Stimulated activated CD4-positive, alpha-beta T cell treated with anti-CD3 and anti-CD28 coated beads, TNF-alpha, amount 100 ng/mL, for 1 hour (primary cell): ENCODE measurements around the gene ATXN10.
"Not testable (repeated sequence)": the region's sequence is repeated elsewhere in the genome, so short reads cannot be mapped to it uniquely, and the experiment has no call there.

Experiments
- DNase-seq, 3 donors: peaks; one replicate each; pipeline ENCODE4 v3.0.0-alpha.2; 2020; ENCODE audit warnings: low read depth in 3 of 3, low spot score in 1 of 3

Gene ATXN10

DNA sequence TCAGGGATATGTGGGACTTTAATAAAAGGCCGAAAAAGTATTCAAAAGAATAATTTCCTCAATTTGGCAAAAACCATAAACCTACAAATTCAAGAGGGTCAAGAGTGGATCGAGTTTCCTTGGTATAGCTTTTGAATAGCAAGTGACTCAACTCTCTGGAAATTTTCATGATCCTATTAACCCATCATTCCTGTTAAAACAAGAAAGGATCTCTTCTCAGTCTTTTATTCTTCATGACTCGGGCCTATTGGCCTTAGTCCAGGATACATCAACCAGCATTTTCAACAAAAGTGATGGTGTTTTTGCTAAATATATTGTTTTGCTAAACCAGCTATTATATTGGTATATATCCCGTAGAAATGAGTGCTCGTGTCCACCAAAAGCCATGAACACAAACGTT, 110.3 kb downstream of the ATXN10 start:
- DNase-seq, result no peak

DNA sequence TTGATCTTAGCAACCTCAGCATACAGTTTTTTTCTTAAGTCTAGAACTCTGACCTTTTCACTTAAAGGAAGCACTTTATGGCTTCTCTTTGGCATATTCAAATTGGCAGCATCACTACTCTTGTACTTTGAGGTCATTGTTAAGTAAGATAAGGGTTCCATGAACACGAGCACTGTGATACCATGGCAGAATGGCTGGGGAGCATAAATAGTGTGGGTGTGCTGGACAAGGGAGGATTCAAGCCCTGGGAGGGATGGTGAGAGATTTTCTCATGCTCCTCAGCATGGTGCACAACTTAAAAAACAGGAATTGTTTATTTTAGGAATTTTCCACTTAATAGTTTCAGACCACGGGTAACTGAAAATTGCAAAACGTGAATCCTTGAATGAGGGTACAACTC, 111.4 kb downstream of the ATXN10 start:
- DNase-seq, result no peak

DNA sequence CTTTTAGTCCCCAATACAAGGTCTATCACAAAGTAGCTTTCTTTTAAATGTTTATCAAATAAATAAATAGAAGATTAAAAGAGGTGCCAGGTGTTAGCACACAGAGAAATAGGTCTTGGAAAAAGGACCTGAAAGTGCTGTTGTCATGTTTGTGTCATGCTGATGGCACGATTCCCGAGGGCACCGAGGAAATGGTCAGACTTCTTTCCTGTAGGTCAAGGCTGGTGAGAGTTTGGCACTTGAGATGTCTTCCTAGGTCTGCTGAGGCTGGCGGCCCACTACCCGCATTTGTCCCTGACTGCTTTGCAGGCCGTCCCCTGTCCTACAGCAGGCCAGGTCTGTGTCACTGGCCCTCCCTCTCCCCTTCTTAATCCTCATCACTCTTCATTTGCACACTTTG, 112.1 kb downstream of the ATXN10 start:
- no peak for DNase-seq

DNA sequence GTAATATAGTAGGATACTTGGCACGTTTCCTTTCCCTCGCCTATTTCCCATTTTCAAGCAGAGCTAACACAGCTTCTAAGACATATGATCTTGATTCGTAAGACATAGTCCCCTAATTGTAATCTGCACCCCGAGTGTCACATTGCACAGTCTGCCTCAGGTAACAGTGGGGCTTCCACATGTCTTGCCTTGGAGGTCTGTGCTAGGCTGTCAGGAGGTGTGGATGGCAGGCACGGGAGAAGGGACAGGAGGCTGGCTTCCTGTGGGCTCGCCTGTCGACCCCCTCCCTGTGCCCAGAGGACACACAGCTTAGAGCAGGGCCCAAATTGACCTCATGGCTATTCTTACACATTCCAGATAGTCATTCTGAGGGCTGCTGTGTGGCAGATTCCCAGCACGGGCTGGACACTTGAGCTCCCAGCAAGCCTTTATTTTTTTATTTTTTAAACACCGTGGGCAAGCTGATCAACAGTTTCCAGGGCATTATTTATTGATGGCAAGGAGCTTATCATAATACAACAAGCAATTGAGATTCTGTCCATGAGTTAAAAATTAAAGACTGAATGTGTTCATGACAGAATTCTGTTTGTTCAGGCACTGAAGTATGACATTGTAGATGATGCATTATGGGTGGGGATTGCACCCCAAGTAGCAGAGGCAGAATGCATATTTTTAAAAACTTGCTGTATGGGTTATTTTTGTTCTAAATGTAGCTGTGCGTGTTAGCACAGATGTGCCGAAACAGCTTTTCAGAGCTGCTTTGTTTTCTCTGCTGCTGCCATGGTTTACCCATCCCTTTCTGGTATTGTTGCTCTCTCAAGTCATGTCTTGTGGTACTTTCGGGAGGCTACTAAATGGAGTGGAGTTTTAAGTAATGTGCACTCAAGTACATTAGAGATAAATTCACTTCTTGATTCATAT, 113.0 kb downstream of the ATXN10 start:
- no peak for DNase-seq

DNA sequence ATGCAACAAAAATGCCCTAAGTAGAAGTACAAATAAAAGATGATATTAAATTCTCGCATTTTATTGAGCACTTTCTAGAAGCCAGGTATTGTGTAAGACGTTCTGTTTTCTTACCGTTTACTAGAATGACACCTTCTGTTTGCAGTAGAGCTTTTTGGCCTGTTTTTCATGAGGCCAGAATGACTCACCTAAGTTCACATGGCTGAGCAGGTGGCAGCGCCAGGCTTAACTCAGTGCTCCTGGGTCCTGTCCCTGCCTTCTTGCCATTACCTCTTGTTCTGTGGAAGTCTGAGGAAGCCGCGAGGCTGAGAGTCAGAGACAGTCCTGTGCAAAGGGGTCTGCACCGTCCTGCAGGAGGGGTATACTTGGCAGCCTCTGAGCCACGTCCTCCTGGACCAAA, 113.8 kb downstream of the ATXN10 start:
- no peak for DNase-seq

DNA sequence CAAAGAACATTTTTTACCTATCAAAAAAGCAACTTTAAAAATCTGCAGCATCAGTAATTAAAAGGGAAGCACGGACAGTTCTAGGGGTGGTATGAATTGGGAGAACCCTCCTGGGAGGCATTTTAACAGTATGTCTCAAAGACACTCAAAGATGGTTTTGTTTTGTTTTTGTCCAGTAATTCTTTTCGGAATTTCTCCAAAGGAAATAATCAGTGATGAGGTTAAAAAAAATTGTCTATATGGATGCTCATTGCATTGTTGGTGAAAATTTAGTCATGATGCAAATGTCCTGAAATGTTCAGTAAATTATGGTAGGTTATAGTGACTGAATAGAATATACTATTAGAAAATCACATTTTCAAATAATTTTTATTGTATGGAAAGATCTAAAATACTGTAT, 115.1 kb downstream of the ATXN10 start:
- DNase-seq, result no peak

DNA sequence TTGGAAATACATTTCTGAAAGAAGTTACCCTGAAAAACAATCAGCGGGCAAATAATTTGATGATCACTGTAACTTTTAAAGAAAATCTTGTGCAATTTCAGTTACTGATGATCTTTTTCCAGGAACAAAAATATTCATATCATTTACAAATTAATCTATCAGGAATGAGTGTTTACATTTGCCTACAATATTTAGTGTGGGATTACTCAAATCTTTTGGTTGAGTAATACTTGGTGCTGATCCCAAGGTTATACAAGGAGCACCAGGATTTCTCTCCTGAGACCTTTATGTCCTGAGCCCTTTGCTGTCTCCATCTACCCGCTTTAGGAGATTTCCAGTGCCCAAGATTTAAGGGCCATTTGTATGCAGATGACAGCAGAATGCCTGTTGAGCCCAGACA, 116.1 kb downstream of the ATXN10 start:
- no peak for DNase-seq

DNA sequence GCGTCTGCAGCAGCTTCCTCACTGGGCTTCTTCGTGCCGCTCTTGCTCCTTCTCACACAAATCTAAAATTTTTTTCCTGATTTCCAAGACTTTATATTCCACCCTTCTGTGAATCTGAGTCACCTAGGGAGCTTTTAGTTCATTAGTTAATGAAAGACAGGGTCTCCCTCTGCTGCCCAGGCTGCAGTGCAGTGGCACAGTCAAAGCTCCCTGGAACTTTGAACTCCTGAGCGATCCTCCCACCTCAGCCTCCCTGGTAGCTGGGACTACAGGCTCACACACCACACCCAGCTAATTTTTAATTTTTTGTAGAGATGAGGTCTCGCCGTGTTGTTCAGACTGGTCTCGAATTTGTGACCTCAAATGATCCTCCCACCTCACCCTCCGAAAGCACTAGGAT, 116.9 kb downstream of the ATXN10 start:
- no peak for DNase-seq

DNA sequence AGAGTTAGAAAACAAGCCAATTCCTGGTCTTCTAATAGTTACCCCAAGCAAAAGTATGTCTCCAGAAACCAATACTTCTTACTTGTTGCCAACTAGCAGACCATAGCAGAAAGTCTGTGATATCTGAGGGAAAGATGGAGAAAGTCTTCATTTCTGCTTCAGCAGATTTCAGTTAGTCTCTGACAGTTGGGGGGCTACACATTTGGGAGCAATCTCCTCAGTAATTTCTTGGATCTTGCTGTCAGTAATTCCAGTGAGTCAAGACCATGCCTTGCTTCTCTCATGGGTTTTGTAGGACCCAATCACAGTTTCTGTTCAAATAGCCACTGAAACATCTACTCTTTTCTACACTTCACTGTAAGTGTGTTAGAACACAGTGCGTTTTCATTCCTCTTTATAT, 118.8 kb downstream of the ATXN10 start:
- DNase-seq, result no peak

DNA sequence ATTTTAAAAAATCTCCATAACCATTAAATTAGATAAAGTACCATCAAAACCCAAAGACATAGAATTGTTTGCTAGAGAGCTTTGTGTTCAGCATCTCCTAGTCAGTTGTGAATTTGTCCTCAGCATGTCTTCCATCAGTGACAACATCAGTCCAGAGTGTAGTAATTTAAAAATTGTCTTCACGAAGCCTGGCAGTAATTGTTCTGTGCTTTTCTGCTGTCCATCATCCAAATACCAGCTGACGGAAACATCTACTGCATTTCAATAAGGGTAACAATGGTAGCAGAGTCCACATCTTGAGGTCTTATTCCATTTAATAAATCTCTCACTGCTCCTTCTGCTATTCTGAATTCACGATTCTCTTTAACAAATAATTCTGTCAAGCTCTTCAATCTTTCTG, 121.5 kb downstream of the ATXN10 start:
- DNase-seq, result no peak

DNA sequence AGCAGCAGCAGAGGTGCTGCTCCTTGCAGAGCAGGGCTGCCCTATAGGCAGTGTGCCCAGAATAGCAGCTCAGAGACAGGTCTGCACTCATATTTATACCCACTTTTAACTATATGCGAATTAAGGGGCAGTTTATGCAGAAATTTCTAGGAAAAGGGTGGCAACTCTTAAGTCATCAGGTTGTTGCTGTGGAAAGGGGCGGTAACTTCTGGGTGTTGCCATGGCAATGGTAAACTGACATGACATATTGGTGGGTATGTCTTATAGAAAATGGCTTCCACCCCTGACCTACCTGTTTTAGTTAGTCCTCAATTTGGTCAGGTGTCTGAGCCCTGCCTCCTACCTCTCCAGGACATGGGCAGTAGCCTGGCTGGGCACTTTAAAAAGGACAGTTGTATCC, 122.3 kb downstream of the ATXN10 start:
- DNase-seq, result no peak

DNA sequence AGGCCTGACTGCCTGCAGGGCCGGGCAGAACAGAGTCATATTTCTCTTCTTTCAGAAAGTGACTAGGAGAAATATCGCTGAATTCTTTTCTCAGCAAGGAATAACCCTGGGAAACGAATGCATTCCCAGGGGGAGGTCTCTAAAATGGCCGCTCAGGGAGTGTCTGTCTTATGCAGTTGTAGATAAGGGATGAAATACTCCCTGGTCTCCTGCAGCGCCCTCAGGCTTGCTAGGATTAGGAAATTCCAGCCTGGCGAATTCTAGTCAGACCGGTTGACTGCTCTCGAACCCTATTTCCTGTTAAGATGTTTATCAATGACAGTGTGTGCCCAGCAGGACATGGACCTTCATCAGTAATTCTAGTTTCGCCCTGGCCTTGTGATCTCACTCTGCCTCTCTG, 124.4 kb downstream of the ATXN10 start:
- not testable (repeated sequence) for DNase-seq

DNA sequence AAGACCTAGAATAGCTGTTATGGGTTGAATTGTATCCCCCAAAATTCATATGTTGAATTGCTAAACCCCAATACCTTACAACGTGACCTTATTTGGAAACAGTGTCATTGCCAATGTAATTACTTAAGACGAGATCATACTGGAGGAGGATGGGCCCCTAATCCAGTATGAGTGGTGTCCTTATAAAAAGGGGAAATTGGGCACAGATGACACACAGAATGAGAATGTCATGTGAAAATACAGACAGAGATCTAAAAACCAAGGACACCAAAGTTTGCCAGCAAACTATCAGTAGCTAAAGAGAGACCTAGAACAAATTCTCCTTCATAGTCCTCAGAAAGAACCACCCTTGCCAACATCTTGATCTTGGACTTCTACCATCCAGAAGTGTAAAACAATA, 127.7 kb downstream of the ATXN10 start:
- DNase-seq, result no peak

DNA sequence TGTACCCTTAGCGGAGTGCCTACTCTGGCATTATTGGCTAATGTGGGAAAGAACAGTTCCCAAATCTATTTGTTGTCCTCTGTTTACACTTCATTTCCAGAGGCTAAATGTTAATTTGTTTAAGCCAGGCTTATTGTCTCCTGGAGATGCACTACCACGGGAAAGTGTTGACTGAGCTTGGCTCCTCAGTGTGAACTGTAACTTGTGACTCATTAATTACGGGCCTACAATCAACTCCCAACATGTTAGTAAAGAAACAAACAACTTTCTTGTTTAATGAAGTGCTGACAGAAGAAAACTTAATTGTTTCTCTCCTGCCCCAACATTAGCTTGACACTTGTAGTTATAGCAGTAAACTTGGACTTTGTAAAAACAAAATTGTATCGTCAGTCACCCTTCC, 130.4 kb downstream of the ATXN10 start:
- DNase-seq, result no peak

DNA sequence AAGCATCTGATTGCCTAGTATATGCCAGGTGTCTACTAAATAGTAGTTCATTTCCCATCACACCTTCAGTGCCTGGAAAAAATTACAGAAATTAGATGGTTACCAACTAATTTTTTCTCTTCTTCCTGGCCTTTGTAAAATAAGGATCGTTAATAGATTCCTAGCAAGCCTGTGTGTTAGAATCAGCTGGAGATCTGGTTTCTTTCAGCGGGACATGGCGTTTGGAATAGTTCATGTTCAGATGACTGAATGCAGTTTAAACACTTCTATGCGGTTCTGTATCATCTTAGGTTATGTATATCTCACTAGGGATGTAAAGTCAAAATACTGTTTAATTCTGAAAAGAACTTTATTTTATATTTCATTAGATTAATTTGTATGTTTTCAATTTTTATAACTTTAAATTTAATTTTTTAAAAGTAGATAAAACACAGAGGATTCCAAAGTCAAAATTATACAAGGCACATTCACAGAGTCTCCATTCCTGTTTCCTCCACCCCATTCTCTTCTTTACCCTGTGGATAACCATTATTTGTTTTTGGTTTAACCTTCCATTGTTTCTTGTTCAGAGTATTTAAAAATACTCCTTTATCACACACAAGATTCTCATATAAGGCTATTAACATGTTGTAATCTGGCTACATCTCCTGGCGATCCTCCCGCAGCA, 132.8 kb downstream of the ATXN10 start:
- DNase-seq, result no peak

DNA sequence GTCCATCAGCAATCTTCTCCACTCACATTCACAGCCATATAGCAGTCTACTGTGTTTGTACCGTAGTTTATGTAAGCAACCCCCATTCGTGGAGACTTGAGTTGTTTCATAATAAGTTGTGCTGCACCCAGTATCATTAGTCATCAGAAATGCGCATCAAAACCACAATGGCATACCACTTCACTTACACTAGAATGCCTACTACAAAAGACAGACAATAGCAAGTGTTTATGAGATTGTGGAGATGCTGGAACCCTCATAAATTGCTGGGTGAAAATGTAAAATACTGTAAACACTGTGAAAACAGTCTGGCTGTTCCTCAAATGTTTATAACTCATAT, 133.3 kb downstream of the ATXN10 start:
- DNase-seq, result no peak

DNA sequence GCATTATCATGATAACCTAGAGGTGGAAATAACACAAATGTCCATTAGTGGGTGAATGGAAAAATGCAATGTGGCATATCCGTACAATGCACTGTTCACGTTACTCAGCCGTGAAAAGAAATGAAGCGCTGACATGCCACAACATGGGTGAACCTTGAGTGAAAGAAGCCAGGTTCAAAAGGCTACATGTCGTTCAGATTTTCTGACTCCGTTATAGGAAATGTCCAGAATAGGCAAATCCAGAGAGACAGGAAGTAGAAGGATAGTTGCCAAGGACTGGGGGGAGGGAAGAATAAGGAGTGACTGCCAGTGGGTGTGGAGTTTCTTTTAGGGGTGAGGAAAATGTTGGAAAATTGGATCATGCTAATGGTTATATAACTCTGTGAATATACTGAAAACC, 133.8 kb downstream of the ATXN10 start:
- DNase-seq, result no peak

DNA sequence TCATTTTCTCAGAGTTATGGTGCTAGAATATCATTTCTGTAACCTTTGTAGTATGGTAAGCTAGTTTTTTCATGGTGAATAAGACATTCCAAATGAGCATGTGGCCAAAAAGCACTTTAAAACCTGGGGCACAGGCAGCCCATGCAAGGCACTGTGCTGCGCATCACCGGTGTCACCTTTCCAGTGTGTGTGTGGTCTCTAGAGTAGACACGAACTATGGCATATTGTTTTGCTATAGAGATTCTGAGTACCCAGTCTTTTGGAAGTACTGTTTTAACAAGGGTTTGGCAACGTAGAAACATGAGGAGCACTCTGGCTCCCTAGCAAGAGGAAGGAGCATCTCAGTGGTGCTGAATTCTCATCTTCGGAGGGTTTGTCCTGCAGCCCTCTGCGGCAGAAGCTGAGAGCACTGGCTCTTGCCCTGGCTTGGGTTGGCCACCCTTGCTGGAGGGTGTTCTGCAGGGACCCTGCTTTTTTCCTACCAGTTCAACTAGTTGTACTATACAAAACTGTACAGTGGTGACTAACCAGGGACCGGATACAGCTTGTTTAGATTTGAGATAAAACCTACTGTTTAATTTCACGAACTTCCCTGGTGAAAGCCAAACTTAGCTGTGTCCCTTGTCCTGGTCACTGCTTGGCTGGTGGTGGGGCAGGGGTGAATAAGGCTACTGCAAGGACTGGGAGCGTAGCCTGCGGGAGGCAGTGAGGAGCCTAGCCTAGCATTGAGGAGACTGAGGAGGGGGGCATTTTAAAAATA, 135.7 kb downstream of the ATXN10 start:
- DNase-seq, result no peak

DNA sequence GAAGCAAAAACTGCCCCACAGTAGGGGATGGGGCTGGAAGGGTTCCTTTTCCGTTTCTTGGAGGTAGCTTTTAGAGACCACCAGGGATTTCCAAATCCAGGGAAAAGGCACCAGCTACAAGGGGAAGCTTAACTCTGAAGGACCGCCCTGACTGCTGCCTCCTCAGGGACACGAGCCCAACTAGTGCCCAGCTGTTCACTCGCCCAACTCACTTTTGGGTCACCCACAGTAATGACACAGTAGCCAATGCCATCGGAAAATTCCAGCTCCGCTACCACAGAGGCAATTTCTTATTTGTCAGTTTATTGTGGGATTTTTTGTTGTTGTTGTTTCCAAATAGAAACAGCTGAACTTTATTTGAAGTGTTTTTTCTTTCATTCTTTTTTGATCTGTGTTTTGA, 141.3 kb downstream of the ATXN10 start:
- DNase-seq, result no peak

DNA sequence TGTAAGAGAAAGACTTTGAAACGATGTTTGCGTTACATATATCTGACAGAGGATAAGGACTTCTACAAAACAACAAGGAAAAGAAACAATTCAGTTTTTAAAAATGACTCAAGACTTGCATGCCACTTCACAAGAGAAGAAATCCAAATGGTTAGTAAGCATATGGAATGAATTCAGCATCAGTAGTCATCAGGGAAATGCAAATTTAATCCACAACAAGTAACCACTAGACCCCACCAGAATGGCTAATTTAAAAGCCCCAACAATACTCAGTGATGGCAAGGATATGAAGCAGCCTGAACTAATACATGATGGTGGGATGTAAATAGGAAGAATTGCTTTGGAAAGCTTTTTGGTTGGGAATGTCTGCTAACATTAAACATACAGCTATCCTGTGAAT, 142.6 kb downstream of the ATXN10 start:
- no peak for DNase-seq

DNA sequence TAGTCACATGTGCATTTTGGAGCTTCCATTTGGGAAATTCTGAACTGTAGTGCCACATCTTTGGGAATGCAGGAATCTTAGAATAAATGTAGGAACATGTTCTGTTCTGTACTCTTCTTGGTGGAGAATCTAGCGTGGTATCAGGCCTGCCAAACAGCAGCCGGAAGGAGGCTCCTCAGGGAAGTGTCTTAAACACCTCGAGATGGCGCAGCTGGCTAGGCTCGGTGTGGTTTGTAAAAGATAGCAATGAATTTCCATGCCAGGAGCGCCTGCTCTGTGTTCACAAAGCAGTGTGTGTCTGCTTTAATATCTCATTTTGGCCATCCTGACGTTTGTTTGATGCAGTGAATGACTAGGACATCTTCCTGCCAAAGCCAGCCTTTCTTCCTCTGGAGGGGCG, 145.1 kb downstream of the ATXN10 start:
- no peak for DNase-seq

DNA sequence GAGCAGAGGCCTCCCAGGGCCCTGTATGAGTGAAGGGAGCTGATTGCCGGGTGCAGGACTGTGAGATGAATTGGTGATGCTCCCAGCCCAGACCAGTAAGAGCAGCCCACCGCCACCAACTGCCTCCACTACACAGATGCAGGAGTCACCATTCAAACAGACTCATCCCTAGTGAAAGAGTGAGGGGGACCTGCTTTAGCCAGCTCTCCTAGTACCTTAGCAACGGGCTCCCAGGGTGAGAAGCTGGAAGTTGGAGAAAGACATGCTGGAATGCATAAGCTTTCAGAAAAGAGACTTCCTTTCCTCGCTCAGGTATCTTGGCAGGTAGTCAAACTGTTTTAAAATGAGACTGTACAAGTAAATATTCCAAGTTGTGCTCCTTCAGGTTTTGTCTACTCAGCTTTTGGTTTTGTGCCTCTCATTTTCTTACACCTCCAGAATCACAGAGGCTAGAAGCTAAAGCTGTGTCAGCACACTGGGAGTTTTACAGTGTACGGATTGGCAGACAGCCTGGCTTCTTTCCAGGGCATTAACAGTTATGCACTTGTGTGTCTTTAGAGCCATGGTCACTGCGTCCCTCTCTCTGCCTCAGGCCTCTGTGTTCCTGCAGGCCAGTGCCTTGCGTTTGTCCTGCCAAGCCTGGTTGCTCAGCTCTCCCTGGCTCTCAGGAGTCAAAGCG, 146.2 kb downstream of the ATXN10 start:
- DNase-seq, result no peak
